Measurements from ENCODE around the gene PNPO. TPM values are rescaled to one million over a fixed set of nuclear protein-coding genes. Genes with fewer than 3 reads are reported as not detected.
"Not testable (repeated sequence)": the region's sequence is repeated elsewhere in the genome, so short reads cannot be mapped to it uniquely, and the experiment has no call there.

Gene PNPO
- total RNA-seq, 2 donors from 2014 or later = 28.4 to 35.4 TPM

DNA sequence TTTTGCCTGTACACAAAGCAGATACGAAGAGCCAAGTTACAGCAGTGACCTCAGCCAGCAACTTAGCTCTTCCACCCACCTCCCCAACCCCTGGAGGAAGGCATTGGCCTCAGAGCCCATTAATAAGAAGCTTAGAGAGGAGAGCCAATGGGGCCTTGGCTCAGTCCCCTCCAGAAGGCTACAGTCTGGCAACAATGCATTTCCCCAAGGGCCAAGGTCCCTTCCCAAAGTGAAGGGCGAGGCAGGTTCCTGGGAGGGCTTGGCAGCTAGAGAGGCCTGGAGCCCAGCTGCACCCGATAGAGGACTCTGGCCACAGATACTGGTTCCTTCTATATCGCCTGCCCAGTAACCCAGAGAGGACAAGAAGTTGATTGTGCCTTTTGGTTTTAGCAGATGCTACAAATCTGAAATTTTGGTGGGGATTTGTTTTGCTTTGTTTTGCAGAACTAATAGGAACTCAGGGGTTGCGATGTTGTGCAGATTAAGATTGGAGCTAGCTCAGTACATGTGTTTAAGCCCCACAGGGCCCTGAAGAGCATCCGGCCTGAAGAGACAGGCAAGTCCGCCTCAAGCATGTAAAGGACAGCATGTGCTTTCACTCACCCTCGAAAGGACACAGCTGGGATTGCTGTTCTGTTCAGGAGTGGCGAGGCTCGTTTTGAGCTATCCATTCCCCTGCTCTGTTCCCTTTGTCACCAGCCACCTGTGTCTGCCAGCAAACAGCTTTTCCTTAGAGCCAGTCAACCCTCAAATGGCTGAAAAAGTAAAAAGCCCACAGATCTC lies 12.0 kb upstream of the PNPO start:
- DNase-seq (ENCODE audit: low spot score) = no peak
- no peaks in the 10 kb centered on the region for H3K27me3 ChIP-seq
- H3K36me3 ChIP-seq = peaks cover 25% of the 10 kb centered on the region
- H3K4me1 ChIP-seq = peaks cover 0 to 6% of the 10 kb centered on the region in 2 donors
- no peak overlapping the region for H3K27ac ChIP-seq
- H3K9me3 ChIP-seq = no peaks in the 10 kb centered on the region
- H3K4me3 ChIP-seq = no peak overlapping the region
- TF ChIP-seq, protein P1, sequence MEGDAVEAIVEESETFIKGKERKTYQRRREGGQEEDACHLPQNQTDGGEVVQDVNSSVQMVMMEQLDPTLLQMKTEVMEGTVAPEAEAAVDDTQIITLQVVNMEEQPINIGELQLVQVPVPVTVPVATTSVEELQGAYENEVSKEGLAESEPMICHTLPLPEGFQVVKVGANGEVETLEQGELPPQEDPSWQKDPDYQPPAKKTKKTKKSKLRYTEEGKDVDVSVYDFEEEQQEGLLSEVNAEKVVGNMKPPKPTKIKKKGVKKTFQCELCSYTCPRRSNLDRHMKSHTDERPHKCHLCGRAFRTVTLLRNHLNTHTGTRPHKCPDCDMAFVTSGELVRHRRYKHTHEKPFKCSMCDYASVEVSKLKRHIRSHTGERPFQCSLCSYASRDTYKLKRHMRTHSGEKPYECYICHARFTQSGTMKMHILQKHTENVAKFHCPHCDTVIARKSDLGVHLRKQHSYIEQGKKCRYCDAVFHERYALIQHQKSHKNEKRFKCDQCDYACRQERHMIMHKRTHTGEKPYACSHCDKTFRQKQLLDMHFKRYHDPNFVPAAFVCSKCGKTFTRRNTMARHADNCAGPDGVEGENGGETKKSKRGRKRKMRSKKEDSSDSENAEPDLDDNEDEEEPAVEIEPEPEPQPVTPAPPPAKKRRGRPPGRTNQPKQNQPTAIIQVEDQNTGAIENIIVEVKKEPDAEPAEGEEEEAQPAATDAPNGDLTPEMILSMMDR (IDR thresholded peaks at IDR 0.05) = no peak

DNA sequence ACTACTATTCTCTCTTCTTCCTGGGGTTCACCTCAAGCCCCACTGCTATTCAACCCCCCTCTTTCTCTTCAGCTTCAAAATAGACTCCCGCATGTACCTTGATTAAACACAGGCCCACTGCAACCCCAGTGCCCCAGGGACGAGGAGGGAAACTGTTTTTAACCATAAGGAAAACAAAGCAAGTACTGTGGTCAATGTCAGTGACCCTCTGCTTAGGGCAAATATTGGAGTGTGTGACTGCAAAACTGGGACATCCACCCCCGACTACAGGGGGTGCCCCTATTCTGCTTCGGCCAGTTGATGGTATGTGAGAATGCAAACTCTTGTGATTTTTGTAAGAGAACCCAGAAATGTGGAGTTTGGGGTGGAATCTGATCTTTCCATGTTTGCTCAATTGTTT lies 9.5 kb upstream of the PNPO start:
- peaks cover under 1% of the 10 kb centered on the region for H3K36me3 ChIP-seq
- peaks cover 0 to 10% of the 10 kb centered on the region in 2 donors for H3K4me1 ChIP-seq
- no peak overlapping the region for H3K4me3 ChIP-seq
- TF ChIP-seq, protein P1 (IDR thresholded peaks at IDR 0.05) = no peak
- H3K27ac ChIP-seq = no peak overlapping the region
- H3K27me3 ChIP-seq = no peaks in the 10 kb centered on the region
- H3K9me3 ChIP-seq = no peaks in the 10 kb centered on the region
- DNase-seq (ENCODE audit: low spot score) = no peak

- H3K36me3 ChIP-seq = no peaks in the 10 kb centered on the region
- H3K9me3 ChIP-seq = no peaks in the 10 kb centered on the region
- DNase-seq (ENCODE audit: low spot score) = no peak
- TF ChIP-seq, protein P1 (IDR thresholded peaks at IDR 0.05) = no peak
- no peak overlapping the region for H3K27ac ChIP-seq
- H3K27me3 ChIP-seq = no peaks in the 10 kb centered on the region
- peaks cover 0 to 5% of the 10 kb centered on the region in 2 donors for H3K4me1 ChIP-seq
- H3K4me3 ChIP-seq = no peak overlapping the region
These were observed 6.5 kb upstream of the PNPO start for GRCh38 chr17:47934856-47935255.

- not testable (repeated sequence) for H3K27me3 ChIP-seq; H3K4me1 ChIP-seq; H3K36me3 ChIP-seq; DNase-seq (ENCODE audit: low spot score); H3K4me3 ChIP-seq; H3K27ac ChIP-seq; H3K9me3 ChIP-seq
These were observed 5.9 kb upstream of the PNPO start for GRCh38 chr17:47935468-47935867.

DNA sequence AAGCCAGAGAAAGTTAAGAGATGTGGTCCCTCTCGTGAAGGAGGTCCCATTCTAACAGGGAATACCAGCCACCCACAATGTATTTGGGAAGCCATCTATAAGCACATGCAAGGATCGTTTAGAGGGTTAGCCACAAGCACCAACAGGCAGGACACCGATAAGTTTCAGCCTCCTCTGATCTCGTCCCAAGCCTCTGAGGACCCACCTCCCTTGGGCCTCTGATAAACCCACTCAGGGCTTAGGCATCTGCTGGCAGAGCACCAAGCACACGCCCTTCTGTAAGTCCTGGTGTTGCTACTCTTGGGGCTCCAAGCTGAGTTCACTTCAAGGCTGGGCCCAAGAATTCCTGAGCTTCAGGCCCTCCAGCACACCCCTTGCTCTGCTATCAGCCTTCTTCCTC lies 5.4 kb upstream of the PNPO start:
- peaks cover 0 to 12% of the 10 kb centered on the region in 2 donors for H3K4me1 ChIP-seq
- H3K27me3 ChIP-seq = no peaks in the 10 kb centered on the region
- H3K4me3 ChIP-seq = no peak overlapping the region
- DNase-seq (ENCODE audit: low spot score) = no peak
- no peaks in the 10 kb centered on the region for H3K36me3 ChIP-seq
- no peak overlapping the region for H3K27ac ChIP-seq
- H3K9me3 ChIP-seq = no peaks in the 10 kb centered on the region
- TF ChIP-seq, protein P1 (IDR thresholded peaks at IDR 0.05) = no peak

DNA sequence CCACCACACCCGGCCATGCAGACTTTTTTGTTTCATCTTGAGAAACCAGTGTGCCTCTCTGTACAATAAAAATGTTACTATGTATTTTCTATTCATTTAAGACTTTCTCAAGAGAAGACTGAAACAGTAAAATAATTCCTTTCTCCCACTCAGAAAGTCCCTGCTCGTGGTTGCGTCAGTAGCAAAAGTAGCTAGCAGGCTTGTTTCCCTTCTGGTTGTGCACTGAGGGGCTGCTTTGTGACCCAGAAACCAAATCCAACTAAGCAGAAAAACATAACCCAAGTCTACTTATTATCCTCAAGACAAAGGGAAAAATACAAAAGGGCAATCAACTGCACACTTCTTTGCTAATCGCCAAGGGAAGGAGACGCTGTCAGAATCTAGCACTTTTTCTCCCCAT lies 3.4 kb upstream of the PNPO start:
- Histone ChIP-seq H3K4me3 (no peak overlapping the region), H3K27me3 (no peaks in the 10 kb centered on the region), H3K36me3 (no peaks in the 10 kb centered on the region), H3K4me1 (peaks cover 0 to 24% of the 10 kb centered on the region in 2 donors), H3K27ac (no peak overlapping the region), H3K9me3 (no peaks in the 10 kb centered on the region)
- TF ChIP-seq, protein P1 (IDR thresholded peaks at IDR 0.05) = no peak
- no peak for DNase-seq (ENCODE audit: low spot score)

Measured in right atrium auricular region (tissue), 2 donors.